Fibroblast of lung (primary cell): ENCODE data around the gene KIF20B.

ENCODE experiments used
- CTCF ChIP-seq, 2 donors: IDR thresholded peaks in 1 of 2; conservative IDR thresholded peaks in 1 of 2; 1 replicate in 1 of 2; 2 replicates in 1 of 2; pipeline ENCODE4 v1.5.1; 2011 to 2012; ENCODE audit warnings: low read length in 2 of 2, control low read depth in 1 of 2, inconsistent platforms in 1 of 2, low read depth in 1 of 2, mild to moderate bottlenecking in 1 of 2
- EZH2 ChIP-seq: IDR thresholded peaks from 2 replicates; pipeline ENCODE4 v1.5.1; 2012; ENCODE audit warnings: low read length, control low read depth, mild to moderate bottlenecking; ENCODE audit errors: missing control alignments

DNA sequence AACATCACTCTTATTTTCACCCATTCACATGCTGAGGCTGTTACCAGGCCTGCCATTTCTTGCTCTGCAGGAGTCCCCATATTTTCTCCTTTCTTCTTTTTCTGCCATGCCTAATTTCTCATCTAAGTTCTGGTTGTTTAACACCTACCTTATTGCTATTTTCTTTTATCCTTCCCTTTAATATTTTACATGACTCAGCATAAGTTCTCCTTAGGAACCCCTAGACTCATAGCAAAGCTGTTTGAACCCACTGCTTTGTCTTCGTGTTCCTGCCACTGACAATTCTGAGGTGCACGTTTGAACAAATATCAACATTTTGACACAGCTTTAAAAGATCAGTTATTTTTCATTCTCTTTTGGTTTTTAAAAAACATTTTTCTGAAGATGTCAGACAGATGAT is 98.2 kb downstream of the KIF20B start:
- no peak for TF ChIP-seq CTCF (conservative IDR thresholded peaks at IDR 0.05 in 1 of 2, IDR thresholded peaks at IDR 0.05 in 1 of 2; ENCODE audit: low read depth in 1 of 2, low read length in 2 of 2)
- TF ChIP-seq EZH2 = no peak
